Loucy (cell line): ENCODE data around the gene DIDO1.

Experiments
- CTCF ChIP-seq: fragments of 200-600 bp; sonication (generic); conservative IDR thresholded peaks from 2 replicates; pipeline ENCODE4 v1.5.1; 2014; ENCODE audit warnings: mild to moderate bottlenecking, antibody characterized with exemption, low read length
- EZH2phosphoT487 ChIP-seq: fragments of 200-600 bp; IDR thresholded peaks from 2 replicates; pipeline ENCODE4 v1.6.1; 2018; ENCODE audit warnings: antibody characterized with exemption, mild to moderate bottlenecking, moderate library complexity, borderline replicate concordance

- TF ChIP-seq CTCF (no peak), EZH2phosphoT487 (no peak)
Measured at GRCh38 chr20:62925076-62925419, 1.3 kb downstream of the DIDO1 start.
